ENCODE measurements around the gene SMIM12. TPM values are rescaled to one million over a fixed set of nuclear protein-coding genes. Genes with fewer than 3 reads are reported as not detected.

SMIM12 gene
- polyA plus RNA-seq, 2 of the 4 experiments (the other 2 are of a cell fraction): 35.8 to 37.5 TPM

DNA sequence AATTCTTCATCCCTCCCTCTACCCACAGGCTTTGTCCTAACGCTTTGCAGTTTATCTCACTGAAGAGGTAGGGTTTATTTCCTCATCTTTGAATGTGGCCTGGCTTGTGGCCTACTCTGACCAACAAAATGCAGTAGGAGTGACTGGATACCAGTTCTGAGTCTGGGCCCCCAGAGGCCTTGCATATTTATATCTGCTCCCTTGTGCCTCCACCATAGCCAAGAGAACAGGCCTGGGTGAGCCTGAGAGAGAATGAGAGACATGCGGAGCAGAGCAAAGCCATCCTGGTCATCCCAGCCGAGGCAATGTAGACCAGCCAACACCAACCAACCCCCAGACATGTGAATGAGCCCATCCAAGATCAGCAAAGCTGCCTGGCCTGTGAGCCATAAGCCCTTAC, 30.3 kb downstream of the SMIM12 start:
- DNase-seq (ENCODE audit: low read depth in 1 of 2, low spot score in 1 of 2) (no peak), FAIRE-seq (no peak), ATAC-seq (no peak)
- H3K4me1 ChIP-seq: no peaks in the 10 kb centered on the region
- no peak overlapping the region for H3K4me3 ChIP-seq
- POLR2A ChIA-PET: no interaction called here
- CTCF ChIA-PET: interaction anchor here (1.9 kb wide), 1 partner anchor 43 kb away, joined by 7 read pairs; no protein-coding TSS in a partner anchor
- TF ChIP-seq, protein P1, sequence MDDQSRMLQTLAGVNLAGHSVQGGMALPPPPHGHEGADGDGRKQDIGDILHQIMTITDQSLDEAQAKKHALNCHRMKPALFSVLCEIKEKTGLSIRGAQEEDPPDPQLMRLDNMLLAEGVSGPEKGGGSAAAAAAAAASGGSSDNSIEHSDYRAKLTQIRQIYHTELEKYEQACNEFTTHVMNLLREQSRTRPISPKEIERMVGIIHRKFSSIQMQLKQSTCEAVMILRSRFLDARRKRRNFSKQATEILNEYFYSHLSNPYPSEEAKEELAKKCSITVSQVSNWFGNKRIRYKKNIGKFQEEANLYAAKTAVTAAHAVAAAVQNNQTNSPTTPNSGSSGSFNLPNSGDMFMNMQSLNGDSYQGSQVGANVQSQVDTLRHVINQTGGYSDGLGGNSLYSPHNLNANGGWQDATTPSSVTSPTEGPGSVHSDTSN (IDR thresholded peaks at IDR 0.05): no peak
- TF ChIP-seq, protein P2, sequence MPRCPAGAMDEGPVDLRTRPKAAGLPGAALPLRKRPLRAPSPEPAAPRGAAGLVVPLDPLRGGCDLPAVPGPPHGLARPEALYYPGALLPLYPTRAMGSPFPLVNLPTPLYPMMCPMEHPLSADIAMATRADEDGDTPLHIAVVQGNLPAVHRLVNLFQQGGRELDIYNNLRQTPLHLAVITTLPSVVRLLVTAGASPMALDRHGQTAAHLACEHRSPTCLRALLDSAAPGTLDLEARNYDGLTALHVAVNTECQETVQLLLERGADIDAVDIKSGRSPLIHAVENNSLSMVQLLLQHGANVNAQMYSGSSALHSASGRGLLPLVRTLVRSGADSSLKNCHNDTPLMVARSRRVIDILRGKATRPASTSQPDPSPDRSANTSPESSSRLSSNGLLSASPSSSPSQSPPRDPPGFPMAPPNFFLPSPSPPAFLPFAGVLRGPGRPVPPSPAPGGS (IDR thresholded peaks at IDR 0.05): no peak
- TF ChIP-seq EHMT2 (IDR thresholded peaks at IDR 0.05; ENCODE audit: low read depth): no peak
- no peak for TF ChIP-seq HDAC2 (IDR thresholded peaks at IDR 0.05)
- no peak for TF ChIP-seq ZC3H11A (IDR thresholded peaks at IDR 0.05)
- TF ChIP-seq RFX5 (IDR thresholded peaks at IDR 0.05): no peak
- no peak for TF ChIP-seq TP53 (CRISPR knock-in tag; IDR thresholded peaks at IDR 0.05)
- TF ChIP-seq RAD21 (conservative IDR thresholded peaks at IDR 0.05 in 1 of 2, IDR thresholded peaks at IDR 0.05 in 1 of 2): no peak
- TF ChIP-seq ZNF302 (CRISPR knock-in tag; IDR thresholded peaks at IDR 0.05): no peak
- no peak for TF ChIP-seq FOSB (CRISPR knock-in tag; IDR thresholded peaks at IDR 0.05)
- TF ChIP-seq BHLHE40 (IDR thresholded peaks at IDR 0.05; ENCODE audit: low read depth, low read length): no peak
- TF ChIP-seq, protein P3, sequence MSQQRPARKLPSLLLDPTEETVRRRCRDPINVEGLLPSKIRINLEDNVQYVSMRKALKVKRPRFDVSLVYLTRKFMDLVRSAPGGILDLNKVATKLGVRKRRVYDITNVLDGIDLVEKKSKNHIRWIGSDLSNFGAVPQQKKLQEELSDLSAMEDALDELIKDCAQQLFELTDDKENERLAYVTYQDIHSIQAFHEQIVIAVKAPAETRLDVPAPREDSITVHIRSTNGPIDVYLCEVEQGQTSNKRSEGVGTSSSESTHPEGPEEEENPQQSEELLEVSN (IDR thresholded peaks at IDR 0.05; ENCODE audit: borderline replicate concordance, low read depth): no peak
- TF ChIP-seq HEYL (CRISPR knock-in tag; IDR thresholded peaks at IDR 0.05): no peak
- TF ChIP-seq, protein P4, sequence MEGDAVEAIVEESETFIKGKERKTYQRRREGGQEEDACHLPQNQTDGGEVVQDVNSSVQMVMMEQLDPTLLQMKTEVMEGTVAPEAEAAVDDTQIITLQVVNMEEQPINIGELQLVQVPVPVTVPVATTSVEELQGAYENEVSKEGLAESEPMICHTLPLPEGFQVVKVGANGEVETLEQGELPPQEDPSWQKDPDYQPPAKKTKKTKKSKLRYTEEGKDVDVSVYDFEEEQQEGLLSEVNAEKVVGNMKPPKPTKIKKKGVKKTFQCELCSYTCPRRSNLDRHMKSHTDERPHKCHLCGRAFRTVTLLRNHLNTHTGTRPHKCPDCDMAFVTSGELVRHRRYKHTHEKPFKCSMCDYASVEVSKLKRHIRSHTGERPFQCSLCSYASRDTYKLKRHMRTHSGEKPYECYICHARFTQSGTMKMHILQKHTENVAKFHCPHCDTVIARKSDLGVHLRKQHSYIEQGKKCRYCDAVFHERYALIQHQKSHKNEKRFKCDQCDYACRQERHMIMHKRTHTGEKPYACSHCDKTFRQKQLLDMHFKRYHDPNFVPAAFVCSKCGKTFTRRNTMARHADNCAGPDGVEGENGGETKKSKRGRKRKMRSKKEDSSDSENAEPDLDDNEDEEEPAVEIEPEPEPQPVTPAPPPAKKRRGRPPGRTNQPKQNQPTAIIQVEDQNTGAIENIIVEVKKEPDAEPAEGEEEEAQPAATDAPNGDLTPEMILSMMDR (IDR thresholded peaks at IDR 0.05): no peak
- 73% methylated on average over 3 of the region's 3 CpGs for WGBS (ENCODE audit: missing lambda C conversion rate)
- no peak overlapping the region for H3K4me2 ChIP-seq
- H3K27ac ChIP-seq: no peak overlapping the region
- no peaks in the 10 kb centered on the region for H3K9me3 ChIP-seq

DNA sequence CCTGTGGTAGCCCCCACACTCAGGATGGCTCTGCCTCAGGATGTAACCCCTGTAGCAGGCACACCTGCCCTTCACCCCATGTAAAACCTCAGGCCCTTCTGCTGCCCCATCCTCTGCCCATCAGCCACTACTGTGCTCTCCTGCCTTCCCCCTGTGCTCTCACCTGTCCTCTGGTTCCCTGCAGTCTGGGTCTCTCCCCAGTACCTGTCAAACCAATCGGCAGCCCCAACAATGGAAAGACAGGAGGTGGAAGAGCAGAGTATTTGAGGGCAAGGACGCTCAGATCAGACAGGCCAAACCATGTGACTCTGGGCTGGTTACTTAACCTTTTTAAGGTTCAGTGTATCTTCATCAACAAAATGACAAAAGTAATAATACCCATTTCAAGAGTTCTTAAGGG, 30.9 kb downstream of the SMIM12 start:
- TF ChIP-seq HOXB5 (CRISPR knock-in tag; IDR thresholded peaks at IDR 0.05): no peak
- TF ChIP-seq RFX5 (IDR thresholded peaks at IDR 0.05): no peak
- TF ChIP-seq JUN (IDR thresholded peaks at IDR 0.05): no peak
- TF ChIP-seq, protein P5, sequence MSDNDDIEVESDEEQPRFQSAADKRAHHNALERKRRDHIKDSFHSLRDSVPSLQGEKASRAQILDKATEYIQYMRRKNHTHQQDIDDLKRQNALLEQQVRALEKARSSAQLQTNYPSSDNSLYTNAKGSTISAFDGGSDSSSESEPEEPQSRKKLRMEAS (IDR thresholded peaks at IDR 0.05): no peak
- no peak for TF ChIP-seq CEBPB (IDR thresholded peaks at IDR 0.05)
- TF ChIP-seq BHLHE40 (IDR thresholded peaks at IDR 0.05; ENCODE audit: low read depth, low read length): no peak
- TF ChIP-seq, protein P6, sequence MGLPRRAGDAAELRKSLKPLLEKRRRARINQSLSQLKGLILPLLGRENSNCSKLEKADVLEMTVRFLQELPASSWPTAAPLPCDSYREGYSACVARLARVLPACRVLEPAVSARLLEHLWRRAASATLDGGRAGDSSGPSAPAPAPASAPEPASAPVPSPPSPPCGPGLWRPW (IDR thresholded peaks at IDR 0.05): no peak
- TF ChIP-seq, protein P7, sequence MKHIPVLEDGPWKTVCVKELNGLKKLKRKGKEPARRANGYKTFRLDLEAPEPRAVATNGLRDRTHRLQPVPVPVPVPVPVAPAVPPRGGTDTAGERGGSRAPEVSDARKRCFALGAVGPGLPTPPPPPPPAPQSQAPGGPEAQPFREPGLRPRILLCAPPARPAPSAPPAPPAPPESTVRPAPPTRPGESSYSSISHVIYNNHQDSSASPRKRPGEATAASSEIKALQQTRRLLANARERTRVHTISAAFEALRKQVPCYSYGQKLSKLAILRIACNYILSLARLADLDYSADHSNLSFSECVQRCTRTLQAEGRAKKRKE (CRISPR knock-in tag; IDR thresholded peaks at IDR 0.05; ENCODE audit: low read depth): no peak
- no peak for TF ChIP-seq FOXS1 (CRISPR knock-in tag; IDR thresholded peaks at IDR 0.05)
- TF ChIP-seq NPAS2 (CRISPR knock-in tag; IDR thresholded peaks at IDR 0.05; ENCODE audit: borderline replicate concordance): no peak
- TF ChIP-seq, protein P8, sequence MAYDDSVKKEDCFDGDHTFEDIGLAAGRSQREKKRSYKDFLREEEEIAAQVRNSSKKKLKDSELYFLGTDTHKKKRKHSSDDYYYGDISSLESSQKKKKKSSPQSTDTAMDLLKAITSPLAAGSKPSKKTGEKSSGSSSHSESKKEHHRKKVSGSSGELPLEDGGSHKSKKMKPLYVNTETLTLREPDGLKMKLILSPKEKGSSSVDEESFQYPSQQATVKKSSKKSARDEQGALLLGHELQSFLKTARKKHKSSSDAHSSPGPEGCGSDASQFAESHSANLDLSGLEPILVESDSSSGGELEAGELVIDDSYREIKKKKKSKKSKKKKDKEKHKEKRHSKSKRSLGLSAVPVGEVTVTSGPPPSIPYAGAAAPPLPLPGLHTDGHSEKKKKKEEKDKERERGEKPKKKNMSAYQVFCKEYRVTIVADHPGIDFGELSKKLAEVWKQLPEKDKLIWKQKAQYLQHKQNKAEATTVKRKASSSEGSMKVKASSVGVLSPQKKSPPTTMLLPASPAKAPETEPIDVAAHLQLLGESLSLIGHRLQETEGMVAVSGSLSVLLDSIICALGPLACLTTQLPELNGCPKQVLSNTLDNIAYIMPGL (CRISPR knock-in tag; IDR thresholded peaks at IDR 0.05; ENCODE audit: borderline replicate concordance): no peak
- no peak for TF ChIP-seq HDAC2 (IDR thresholded peaks at IDR 0.05)
- TF ChIP-seq ESRRA (IDR thresholded peaks at IDR 0.05; ENCODE audit: borderline replicate concordance, low read length): no peak
- no peak for TF ChIP-seq ZNF302 (CRISPR knock-in tag; IDR thresholded peaks at IDR 0.05)
- TF ChIP-seq, protein P4 (IDR thresholded peaks at IDR 0.05): no peak
- TF ChIP-seq, protein P9, sequence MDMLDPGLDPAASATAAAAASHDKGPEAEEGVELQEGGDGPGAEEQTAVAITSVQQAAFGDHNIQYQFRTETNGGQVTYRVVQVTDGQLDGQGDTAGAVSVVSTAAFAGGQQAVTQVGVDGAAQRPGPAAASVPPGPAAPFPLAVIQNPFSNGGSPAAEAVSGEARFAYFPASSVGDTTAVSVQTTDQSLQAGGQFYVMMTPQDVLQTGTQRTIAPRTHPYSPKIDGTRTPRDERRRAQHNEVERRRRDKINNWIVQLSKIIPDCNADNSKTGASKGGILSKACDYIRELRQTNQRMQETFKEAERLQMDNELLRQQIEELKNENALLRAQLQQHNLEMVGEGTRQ (IDR thresholded peaks at IDR 0.05): no peak
- DNase-seq (ENCODE audit: low read depth in 1 of 2, low spot score in 1 of 2) (no peak), ATAC-seq (no peak), FAIRE-seq (no peak)
- CTCF ChIA-PET: interaction anchor here (1.9 kb wide), 1 partner anchor 42 kb away, joined by 7 read pairs; no protein-coding TSS in a partner anchor
- Histone ChIP-seq H3K27ac (no peak overlapping the region), H3K4me3 (no peak overlapping the region), H3K4me1 (no peaks in the 10 kb centered on the region), H3K9me3 (no peaks in the 10 kb centered on the region), H3K4me2 (no peak overlapping the region)
- 25% methylated on average over 2 of the region's 2 CpGs for WGBS (ENCODE audit: missing lambda C conversion rate)
- POLR2A ChIA-PET: no interaction called here
